ENCODE results near the gene EYS.

The EYS gene

GRCh38 chr6:64696053-64696452 is 1011.0 kb downstream of the EYS start:
- no peak for DNase-seq

GRCh38 chr6:64694356-64694755 is 1012.7 kb downstream of the EYS start:
- DNase-seq = no peak

- DNase-seq = no peak
These were observed 1016.0 kb downstream of the EYS start for GRCh38 chr6:64691064-64691463.

GRCh38 chr6:64685401-64685800 is 1021.6 kb downstream of the EYS start:
- DNase-seq = no peak

GRCh38 chr6:64683682-64684081 is 1023.3 kb downstream of the EYS start:
- no peak for DNase-seq

- no peak for DNase-seq
These were observed 1025.4 kb downstream of the EYS start for GRCh38 chr6:64681416-64682160.

- DNase-seq = no peak
These were observed 1026.6 kb downstream of the EYS start for GRCh38 chr6:64680446-64680845.

- no peak for DNase-seq
These were observed 1027.6 kb downstream of the EYS start for GRCh38 chr6:64679416-64679815.

GRCh38 chr6:64672651-64673050 is 1034.4 kb downstream of the EYS start:
- DNase-seq = no peak

GRCh38 chr6:64672131-64672530 is 1034.9 kb downstream of the EYS start:
- no peak for DNase-seq

GRCh38 chr6:64665137-64665536 is 1041.9 kb downstream of the EYS start:
- DNase-seq = no peak

GRCh38 chr6:64664480-64664879 is 1042.5 kb downstream of the EYS start:
- no peak for DNase-seq

- no peak for DNase-seq
These were observed 1063.0 kb downstream of the EYS start for GRCh38 chr6:64644024-64644423.

GRCh38 chr6:64630901-64631300 is 1076.1 kb downstream of the EYS start:
- DNase-seq = no peak

- DNase-seq = no peak
These were observed 1084.1 kb downstream of the EYS start for GRCh38 chr6:64622944-64623343.

- no peak for DNase-seq
These were observed 1104.0 kb downstream of the EYS start for GRCh38 chr6:64602993-64603392.

- DNase-seq = no peak
These were observed 1115.4 kb downstream of the EYS start for GRCh38 chr6:64591676-64592036.

GRCh38 chr6:64590965-64591675 is 1115.9 kb downstream of the EYS start:
- no peak for DNase-seq

- DNase-seq = no peak
These were observed 1117.1 kb downstream of the EYS start for GRCh38 chr6:64589961-64590360.

GRCh38 chr6:64580346-64580745 is 1126.7 kb downstream of the EYS start:
- no peak for DNase-seq

GRCh38 chr6:64553249-64553786 is 1153.7 kb downstream of the EYS start:
- DNase-seq = no peak

GRCh38 chr6:64547594-64548268 is 1159.3 kb downstream of the EYS start:
- no peak for DNase-seq

GRCh38 chr6:64539917-64540316 is 1167.1 kb downstream of the EYS start:
- no peak for DNase-seq

- no peak for DNase-seq
These were observed 1168.3 kb downstream of the EYS start for GRCh38 chr6:64538722-64539121.
